Mucosa of stomach (tissue), 1 donor: ENCODE data around the gene FANCD2.
"Not testable (repeated sequence)": the region's sequence is repeated elsewhere in the genome, so short reads cannot be mapped to it uniquely, and the experiment has no call there.

Source experiments
- H3K27me3 ChIP-seq: one replicate; pipeline ENCODE4 v1.7.0; 2013; ENCODE audit warnings: mild to moderate bottlenecking, low read length; ENCODE audit not compliant: control insufficient read depth, insufficient read depth
- H3K36me3 ChIP-seq: one replicate; pipeline ENCODE4 v1.7.0; 2013; ENCODE audit warnings: low read length; ENCODE audit not compliant: control insufficient read depth, insufficient read depth
- H3K4me1 ChIP-seq: one replicate; pipeline ENCODE4 v1.7.0; 2013; ENCODE audit warnings: mild to moderate bottlenecking, low read length; ENCODE audit not compliant: control insufficient read depth, insufficient read depth
- H3K4me3 ChIP-seq: one replicate; pipeline ENCODE4 v1.7.0; 2013; ENCODE audit warnings: low read length
- H3K9ac ChIP-seq: one replicate; pipeline ENCODE4 v1.7.0; 2013; ENCODE audit warnings: mild to moderate bottlenecking, low read length, moderate library complexity
- H3K9me3 ChIP-seq: one replicate; pipeline ENCODE4 v1.7.0; 2013; ENCODE audit warnings: mild to moderate bottlenecking, low read length, moderate library complexity; ENCODE audit not compliant: control insufficient read depth
- donor health status: Pancreatic carcinoma.

The FANCD2 gene

GRCh38 chr3:10085738-10086137 lies 59.5 kb downstream of the FANCD2 start:
- no peaks in the 10 kb centered on the region for H3K9me3 ChIP-seq
- H3K36me3 ChIP-seq = no peaks in the 10 kb centered on the region
- H3K9ac ChIP-seq = peak overlapping the region; percentile 43
- H3K4me3 ChIP-seq = no peak overlapping the region
- H3K27me3 ChIP-seq = no peaks in the 10 kb centered on the region
- H3K4me1 ChIP-seq = peaks cover 20% of the 10 kb centered on the region

DNA sequence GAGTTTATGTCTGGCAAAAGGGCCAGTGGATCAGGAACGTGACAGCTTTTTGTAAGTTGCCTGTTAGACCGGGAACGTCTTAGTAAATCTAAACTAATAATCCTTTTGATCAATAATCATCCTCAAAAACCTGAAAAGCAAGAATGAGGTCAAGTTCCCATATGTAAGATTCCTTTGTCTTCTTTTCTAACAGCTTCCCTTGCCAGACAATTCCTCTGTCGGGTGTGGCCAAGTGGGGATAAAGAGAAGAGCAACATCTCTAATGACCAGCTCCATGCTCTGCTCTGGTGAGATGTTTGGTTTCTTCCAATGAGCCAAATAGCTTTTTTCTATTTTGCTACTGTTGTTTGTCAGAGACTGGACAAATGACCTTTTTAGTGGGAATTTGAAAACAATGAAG lies 62.0 kb downstream of the FANCD2 start:
- no peaks in the 10 kb centered on the region for H3K27me3 ChIP-seq
- no peak overlapping the region for H3K9ac ChIP-seq
- H3K36me3 ChIP-seq = no peaks in the 10 kb centered on the region
- no peaks in the 10 kb centered on the region for H3K9me3 ChIP-seq
- H3K4me3 ChIP-seq = no peak overlapping the region
- peaks cover 20% of the 10 kb centered on the region for H3K4me1 ChIP-seq

- Histone ChIP-seq H3K4me3 (no peak overlapping the region), H3K4me1 (peaks cover 20% of the 10 kb centered on the region), H3K36me3 (no peaks in the 10 kb centered on the region), H3K27me3 (no peaks in the 10 kb centered on the region), H3K9me3 (no peaks in the 10 kb centered on the region), H3K9ac (peak overlapping the region; percentile 18)
Measured at GRCh38 chr3:10090179-10090578, 63.9 kb downstream of the FANCD2 start.

DNA sequence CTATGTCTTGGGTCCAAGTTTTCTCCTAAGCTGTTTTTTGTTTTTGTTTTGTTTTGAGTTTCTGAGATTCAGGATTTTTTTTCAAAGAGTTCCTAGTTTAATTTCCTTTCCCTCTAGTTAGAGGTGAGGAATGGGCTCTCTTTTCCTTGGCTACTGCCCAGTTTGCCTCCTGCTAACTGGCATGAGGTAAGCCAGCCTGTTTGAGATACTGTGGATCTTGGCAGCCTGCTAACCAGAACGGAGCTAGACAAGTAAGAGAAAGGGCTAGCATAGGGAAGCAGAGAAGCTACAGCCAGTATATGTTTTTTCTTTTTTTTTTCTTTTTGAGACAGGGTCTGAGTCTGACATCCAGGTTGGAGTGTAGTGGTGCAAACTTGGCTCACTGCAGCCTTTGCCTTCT lies 64.5 kb downstream of the FANCD2 start:
- H3K9ac ChIP-seq, H3K27me3 ChIP-seq, H3K4me3 ChIP-seq, H3K36me3 ChIP-seq, H3K9me3 ChIP-seq: not testable (repeated sequence)
- peaks cover 20% of the 10 kb centered on the region for H3K4me1 ChIP-seq

- not testable (repeated sequence) for H3K36me3 ChIP-seq, H3K9me3 ChIP-seq, H3K4me3 ChIP-seq, H3K27me3 ChIP-seq, H3K9ac ChIP-seq
- H3K4me1 ChIP-seq = peaks cover 15% of the 10 kb centered on the region
Measured at GRCh38 chr3:10091387-10091786, 65.2 kb downstream of the FANCD2 start.

GRCh38 chr3:10093678-10094077 lies 67.4 kb downstream of the FANCD2 start:
- no peaks in the 10 kb centered on the region for H3K36me3 ChIP-seq

GRCh38 chr3:10099041-10099440 lies 72.8 kb downstream of the FANCD2 start:
- no peaks in the 10 kb centered on the region for H3K9me3 ChIP-seq
- H3K9ac ChIP-seq = no peak overlapping the region
- H3K4me1 ChIP-seq = no peaks in the 10 kb centered on the region
- no peaks in the 10 kb centered on the region for H3K36me3 ChIP-seq
- H3K27me3 ChIP-seq = no peaks in the 10 kb centered on the region
- H3K4me3 ChIP-seq = no peak overlapping the region

More at GRCh38 chr3:10093678-10094077, 67.4 kb downstream of the FANCD2 start:
- no peak overlapping the region for H3K9ac ChIP-seq
- no peak overlapping the region for H3K4me3 ChIP-seq
- peaks cover 8% of the 10 kb centered on the region for H3K4me1 ChIP-seq
- no peaks in the 10 kb centered on the region for H3K9me3 ChIP-seq
- H3K27me3 ChIP-seq = no peaks in the 10 kb centered on the region

- no peak overlapping the region for H3K9ac ChIP-seq
- no peaks in the 10 kb centered on the region for H3K9me3 ChIP-seq
- H3K27me3 ChIP-seq = no peaks in the 10 kb centered on the region
- no peaks in the 10 kb centered on the region for H3K4me1 ChIP-seq
- H3K36me3 ChIP-seq = no peaks in the 10 kb centered on the region
- H3K4me3 ChIP-seq = no peak overlapping the region
Measured at GRCh38 chr3:10106919-10107318, 80.7 kb downstream of the FANCD2 start.

- Histone ChIP-seq H3K36me3 (no peaks in the 10 kb centered on the region), H3K4me3 (no peak within 1 kb of the TSS)
Measured at GRCh38 chr3:10108091-10108490, 81.9 kb downstream of the FANCD2 start, which contains the start of gene FANCD2OS. Gene FANCD2OS (minus strand): TSS chr3:10108255. CDS start chr3:10104774, 3,481 bp downstream.

DNA sequence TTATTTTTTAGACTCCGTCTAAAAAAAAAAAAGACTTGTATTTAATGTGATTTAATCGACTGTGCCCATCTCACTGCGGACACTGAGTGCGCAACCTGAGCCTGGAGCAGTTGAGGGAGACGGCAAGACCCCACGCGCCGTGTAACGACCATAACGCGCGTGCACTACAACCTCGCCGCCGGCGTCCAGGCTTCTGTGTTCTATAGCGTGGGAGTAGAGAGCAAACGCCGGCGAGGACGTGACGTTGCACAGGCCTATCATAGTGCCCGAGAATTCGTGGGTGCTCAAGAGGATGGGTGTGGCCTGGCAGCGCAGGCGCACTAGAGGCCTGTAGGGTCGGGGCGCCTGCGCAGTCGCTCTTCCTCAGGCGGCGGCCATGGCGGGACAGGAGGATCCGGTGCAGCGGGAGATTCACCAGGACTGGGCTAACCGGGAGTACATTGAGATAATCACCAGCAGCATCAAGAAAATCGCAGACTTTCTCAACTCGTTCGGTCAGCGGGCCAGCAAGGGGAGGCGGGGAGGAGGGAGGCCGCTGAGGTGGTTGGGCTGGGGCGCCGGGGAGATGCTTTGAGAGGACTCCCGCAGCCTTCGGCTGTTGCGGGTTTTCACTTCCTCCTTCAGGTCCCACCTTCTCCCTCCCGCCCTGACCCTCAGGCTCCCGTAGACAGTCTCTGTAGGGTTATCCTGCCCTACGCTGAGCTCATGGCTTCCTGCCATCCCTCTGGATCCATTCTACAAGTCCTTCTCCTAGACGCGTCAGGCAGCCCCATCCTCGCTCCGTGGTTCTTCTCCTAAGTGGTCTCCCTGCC lies 89.3 kb downstream of the FANCD2 start, which contains the start of gene BRK1:
BRK1 (plus strand) TSS at position 350 of the 812 bp plus-strand sequence; CDS start at position 377, 27 bp downstream.
- H3K4me3 ChIP-seq = peak within 1 kb of the TSS; percentile 68
- H3K9me3 ChIP-seq = no peaks in the 10 kb centered on the region
- H3K9ac ChIP-seq = peak within 1 kb of the TSS; percentile 65
- no peaks in the 10 kb centered on the region for H3K36me3 ChIP-seq
- no peaks in the 10 kb centered on the region for H3K27me3 ChIP-seq
- H3K4me1 ChIP-seq = peaks cover 10% of the 10 kb centered on the region

More at GRCh38 chr3:10108091-10108490, 81.9 kb downstream of the FANCD2 start, which contains the start of gene FANCD2OS:
- no peaks in the 10 kb centered on the region for H3K27me3 ChIP-seq
- H3K9me3 ChIP-seq = no peaks in the 10 kb centered on the region
- H3K9ac ChIP-seq = no peak within 1 kb of the TSS
- no peaks in the 10 kb centered on the region for H3K4me1 ChIP-seq

- Histone ChIP-seq H3K9me3 (no peaks in the 10 kb centered on the region), H3K27me3 (no peaks in the 10 kb centered on the region), H3K4me1 (peaks cover 10% of the 10 kb centered on the region), H3K4me3 (peak overlapping the region; percentile 68), H3K36me3 (no peaks in the 10 kb centered on the region), H3K9ac (peak overlapping the region; percentile 65)
Measured at GRCh38 chr3:10116138-10116460, 89.9 kb downstream of the FANCD2 start.

GRCh38 chr3:10116928-10117327 lies 90.7 kb downstream of the FANCD2 start:
- no peak overlapping the region for H3K4me3 ChIP-seq
- no peak overlapping the region for H3K9ac ChIP-seq
- H3K27me3 ChIP-seq = no peaks in the 10 kb centered on the region
- no peaks in the 10 kb centered on the region for H3K9me3 ChIP-seq
- peaks cover 10% of the 10 kb centered on the region for H3K4me1 ChIP-seq
- H3K36me3 ChIP-seq = no peaks in the 10 kb centered on the region
